NCI-H82 treated with DMSO at 0.1 percent for 48 hours (cell line): ENCODE measurements around the gene ATP2B1.

Source experiments
- DNase-seq: peaks from one replicate; lab custom pipeline; 2025; ENCODE audit not compliant: unreplicated experiment; lab: John Stamatoyannopoulos, UW

ATP2B1 gene

GRCh38 chr12:89662623-89663022 is 46.0 kb downstream of the ATP2B1 start:
- DNase-seq, result no peak

- DNase-seq, result no peak
Observed at GRCh38 chr12:89661706-89662330, 46.8 kb downstream of the ATP2B1 start.

- DNase-seq, result no peak
Observed at GRCh38 chr12:89657739-89658138, 50.9 kb downstream of the ATP2B1 start.

- no peak for DNase-seq
Observed at GRCh38 chr12:89657066-89657465, 51.6 kb downstream of the ATP2B1 start.

GRCh38 chr12:89655841-89656240 is 52.8 kb downstream of the ATP2B1 start:
- DNase-seq, result no peak

GRCh38 chr12:89651192-89651591 is 57.4 kb downstream of the ATP2B1 start:
- DNase-seq, result no peak

- DNase-seq, result no peak
Observed at GRCh38 chr12:89650239-89650638, 58.4 kb downstream of the ATP2B1 start.

- DNase-seq, result no peak
Observed at GRCh38 chr12:89649820-89650219, 58.8 kb downstream of the ATP2B1 start.

- no peak for DNase-seq
Observed at GRCh38 chr12:89649139-89649538, 59.5 kb downstream of the ATP2B1 start.

GRCh38 chr12:89648211-89648930 is 60.3 kb downstream of the ATP2B1 start:
- DNase-seq, result no peak

- peak; percentile 64 for DNase-seq
Observed at GRCh38 chr12:89645434-89645833, 63.2 kb downstream of the ATP2B1 start.

GRCh38 chr12:89642959-89643358 is 65.7 kb downstream of the ATP2B1 start:
- no peak for DNase-seq

- no peak for DNase-seq
Observed at GRCh38 chr12:89636776-89637160, 71.9 kb downstream of the ATP2B1 start.

- no peak for DNase-seq
Observed at GRCh38 chr12:89636052-89636775, 72.4 kb downstream of the ATP2B1 start.

GRCh38 chr12:89634508-89634907 is 74.1 kb downstream of the ATP2B1 start:
- no peak for DNase-seq

- no peak for DNase-seq
Observed at GRCh38 chr12:89632778-89633177, 75.9 kb downstream of the ATP2B1 start.

- DNase-seq, result no peak
Observed at GRCh38 chr12:89622115-89622514, 86.5 kb downstream of the ATP2B1 start.

GRCh38 chr12:89621521-89621920 is 87.1 kb downstream of the ATP2B1 start:
- no peak for DNase-seq

GRCh38 chr12:89619764-89620163 is 88.9 kb downstream of the ATP2B1 start:
- DNase-seq, result no peak

GRCh38 chr12:89618113-89618862 is 90.3 kb downstream of the ATP2B1 start:
- no peak for DNase-seq

- DNase-seq, result no peak
Observed at GRCh38 chr12:89610366-89610765, 98.3 kb downstream of the ATP2B1 start.
